ENCODE data around the gene IFNLR1. TPM values are rescaled to one million over a fixed set of nuclear protein-coding genes. Genes with fewer than 3 reads are reported as not detected.

The IFNLR1 gene
- total RNA-seq, 1 donor from 2014 or later = 0.41 TPM

- FAIRE-seq (no peak), DNase-seq (ENCODE audit: low spot score in 2 of 2) (no peak)
These were observed 6.4 kb downstream of the IFNLR1 start for GRCh38 chr1:24180676-24181075.

GRCh38 chr1:24179251-24179840 lies 7.7 kb downstream of the IFNLR1 start:
- DNase-seq (ENCODE audit: low spot score in 2 of 2) (no peak), FAIRE-seq (no peak)

GRCh38 chr1:24178407-24178806 lies 8.7 kb downstream of the IFNLR1 start:
- no peak for DNase-seq (ENCODE audit: low spot score in 2 of 2)
- no peak for FAIRE-seq

- FAIRE-seq (no peak), DNase-seq (ENCODE audit: low spot score in 2 of 2) (no peak)
These were observed 9.9 kb downstream of the IFNLR1 start for GRCh38 chr1:24177161-24177560.

- FAIRE-seq = no peak
- DNase-seq (ENCODE audit: low spot score in 2 of 2) = no peak
These were observed 11.9 kb downstream of the IFNLR1 start for GRCh38 chr1:24175033-24175755.

GRCh38 chr1:24173638-24174575 lies 13.2 kb downstream of the IFNLR1 start:
- FAIRE-seq (no peak), DNase-seq (ENCODE audit: low spot score in 2 of 2) (no peak)

GRCh38 chr1:24172598-24172997 lies 14.5 kb downstream of the IFNLR1 start:
- DNase-seq (ENCODE audit: low spot score in 2 of 2) (no peak), FAIRE-seq (no peak)

- no peak for DNase-seq (ENCODE audit: low spot score in 2 of 2)
- FAIRE-seq = no peak
These were observed 17.8 kb downstream of the IFNLR1 start for GRCh38 chr1:24169286-24169685.

GRCh38 chr1:24168245-24168644 lies 18.8 kb downstream of the IFNLR1 start:
- FAIRE-seq (no peak), DNase-seq (ENCODE audit: low spot score in 2 of 2) (no peak)

- DNase-seq (ENCODE audit: low spot score in 2 of 2) (no peak), FAIRE-seq (no peak)
These were observed 20.1 kb downstream of the IFNLR1 start for GRCh38 chr1:24167008-24167407.

- DNase-seq (ENCODE audit: low spot score in 2 of 2) = no peak
- no peak for FAIRE-seq
These were observed 21.6 kb downstream of the IFNLR1 start for GRCh38 chr1:24165500-24165899.

- DNase-seq (ENCODE audit: low spot score in 2 of 2) (no peak), FAIRE-seq (no peak)
These were observed 23.1 kb downstream of the IFNLR1 start for GRCh38 chr1:24164004-24164403.

GRCh38 chr1:24162201-24162600 lies 24.9 kb downstream of the IFNLR1 start:
- DNase-seq (ENCODE audit: low spot score in 2 of 2) = no peak

GRCh38 chr1:24161270-24161669 lies 25.8 kb downstream of the IFNLR1 start:
- no peak for DNase-seq (ENCODE audit: low spot score in 2 of 2)
- no peak for FAIRE-seq

More at GRCh38 chr1:24162201-24162600, 24.9 kb downstream of the IFNLR1 start:
- no peak for FAIRE-seq

- DNase-seq (ENCODE audit: low spot score in 2 of 2) (no peak), FAIRE-seq (no peak)
These were observed 27.7 kb downstream of the IFNLR1 start for GRCh38 chr1:24159366-24159765.

GRCh38 chr1:24157918-24158481 lies 29.1 kb downstream of the IFNLR1 start:
- DNase-seq (ENCODE audit: low spot score in 2 of 2) (no peak), FAIRE-seq (no peak)

GRCh38 chr1:24156542-24157260 lies 30.4 kb downstream of the IFNLR1 start:
- FAIRE-seq = no peak
- no peak for DNase-seq (ENCODE audit: low spot score in 2 of 2)

- no peak for DNase-seq (ENCODE audit: low spot score in 2 of 2)
- no peak for FAIRE-seq
These were observed 31.9 kb downstream of the IFNLR1 start for GRCh38 chr1:24155011-24155782.

GRCh38 chr1:24154215-24154614 lies 32.9 kb downstream of the IFNLR1 start:
- FAIRE-seq (no peak), DNase-seq (ENCODE audit: low spot score in 2 of 2) (no peak)
